Stimulated activated CD4-positive, alpha-beta T cell treated with anti-CD3 and anti-CD28 coated beads, Interleukin-2, amount 100 ng/mL, for 24 hours (primary cell): ENCODE results near the gene KCNN3.

Experiments used
- DNase-seq, 2 donors: peaks; one replicate each; pipeline ENCODE4 v3.0.0-alpha.2; 2020

KCNN3 gene

DNA sequence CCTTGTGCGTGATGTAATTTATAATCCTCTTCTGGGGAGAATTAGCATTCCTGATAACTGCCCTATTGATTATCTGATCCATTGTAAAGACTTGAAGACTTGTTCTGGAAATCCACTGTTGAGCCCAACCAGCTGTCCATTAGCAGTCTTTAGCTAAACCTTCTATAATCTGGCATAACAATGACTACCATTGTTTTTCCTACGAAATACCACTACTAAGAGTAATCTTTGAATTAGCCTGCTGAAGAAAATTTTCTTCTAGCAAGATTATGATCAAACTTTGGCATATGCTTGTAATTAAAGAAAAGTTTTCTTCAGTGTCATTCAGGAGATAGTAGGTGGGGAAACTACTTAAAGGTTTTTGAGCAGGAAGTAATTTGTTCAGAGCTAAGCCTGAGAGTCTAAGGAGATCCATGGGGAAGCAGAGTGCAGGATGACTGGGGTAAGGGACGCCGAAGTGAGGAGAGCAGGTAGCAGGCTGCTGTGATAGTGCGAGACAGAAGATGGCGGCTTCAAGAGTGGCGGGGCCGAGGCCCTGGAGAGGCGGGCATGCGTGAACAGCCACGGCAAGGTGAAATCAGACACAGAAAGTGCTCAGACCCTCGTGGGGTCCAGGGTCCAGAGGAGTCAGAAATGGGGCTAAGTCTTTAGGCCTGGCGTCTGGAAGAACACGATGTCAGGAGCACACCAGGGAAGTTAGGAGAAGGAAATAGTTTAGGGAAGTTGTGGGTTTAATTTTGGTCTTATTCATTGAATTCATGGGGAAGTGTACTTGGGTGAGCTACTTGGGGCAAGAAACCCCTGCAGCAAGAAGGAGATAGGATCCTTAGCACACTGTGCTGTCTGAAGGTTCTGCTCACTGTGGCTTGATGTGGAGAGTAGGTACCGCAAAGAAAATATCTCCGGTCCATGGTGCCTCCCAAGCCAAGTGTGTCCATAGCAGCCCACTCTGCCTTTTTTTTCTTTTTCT, 149.5 kb downstream of the KCNN3 start:
- DNase-seq = no peak

DNA sequence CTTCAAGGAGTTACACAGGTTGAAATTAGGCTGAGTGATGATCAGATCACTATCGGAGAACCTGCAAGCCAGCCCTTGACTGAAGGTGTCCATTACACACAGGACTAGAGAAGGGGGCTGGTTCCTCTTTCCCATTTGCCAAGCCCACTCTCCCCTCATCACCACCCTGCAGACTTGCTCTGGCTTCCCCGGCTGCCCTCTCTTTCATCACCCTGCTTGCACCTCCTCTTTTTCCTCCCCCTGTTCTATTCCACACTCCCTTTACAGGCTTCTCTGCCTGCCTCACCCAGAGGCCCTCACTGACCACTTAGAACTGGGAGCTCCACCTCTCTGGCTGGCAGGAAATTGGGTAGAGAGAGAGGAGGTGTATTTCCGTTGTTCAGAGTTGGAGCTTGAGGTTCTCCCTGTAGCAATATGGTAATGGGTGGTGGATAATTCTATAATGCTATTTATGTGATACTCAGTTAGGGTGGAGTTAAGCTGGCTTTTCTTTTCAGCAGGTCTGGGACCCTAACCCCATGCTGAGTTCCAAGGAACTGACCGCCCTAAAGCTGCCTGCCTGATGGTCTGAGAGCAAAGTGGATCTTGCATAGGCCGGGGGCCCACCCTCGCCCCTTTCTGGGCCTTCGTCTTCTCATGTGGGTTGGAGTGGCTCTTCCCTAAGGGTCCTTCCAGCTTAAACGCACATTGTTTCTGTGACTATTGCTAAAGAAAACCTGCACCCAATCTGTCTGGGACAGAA, 150.3 kb downstream of the KCNN3 start:
- no peak for DNase-seq

DNA sequence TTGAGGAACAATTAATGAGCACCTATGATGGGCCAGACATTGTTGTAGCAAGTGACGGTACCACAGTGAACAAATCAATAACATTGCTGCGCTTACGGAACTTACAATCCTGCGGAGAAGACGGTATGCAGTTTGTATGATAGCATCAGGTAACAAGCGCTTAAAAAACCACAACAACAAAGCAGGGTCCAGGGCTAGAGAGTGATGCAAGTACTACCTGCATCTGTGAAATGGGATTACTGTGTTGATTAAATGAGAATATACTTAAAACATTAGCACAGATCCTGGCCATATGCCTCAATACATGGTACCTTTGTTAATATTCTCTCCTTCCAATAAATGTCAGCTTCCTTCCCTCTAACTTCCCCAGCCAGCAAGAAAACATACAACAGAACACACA, 151.5 kb downstream of the KCNN3 start:
- no peak for DNase-seq

DNA sequence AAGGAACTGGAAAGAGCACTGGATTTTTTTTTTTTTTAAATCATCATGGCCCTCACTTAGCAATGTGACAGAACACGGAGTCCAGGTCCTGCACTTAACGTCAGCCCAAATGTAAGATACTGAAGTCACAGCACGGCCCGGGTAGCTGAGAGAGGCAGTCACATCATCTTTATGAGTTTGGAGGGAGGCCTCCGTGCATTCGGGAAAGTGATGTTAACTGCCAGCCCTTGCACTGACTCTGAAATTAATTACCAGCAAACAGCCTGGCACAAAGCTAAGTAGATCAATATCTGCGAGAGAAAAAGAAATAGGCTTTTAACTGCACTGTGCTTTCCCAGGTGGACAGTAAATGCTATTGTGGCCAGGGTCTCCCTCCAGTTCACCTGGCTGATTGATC, 152.6 kb downstream of the KCNN3 start:
- no peak for DNase-seq

DNA sequence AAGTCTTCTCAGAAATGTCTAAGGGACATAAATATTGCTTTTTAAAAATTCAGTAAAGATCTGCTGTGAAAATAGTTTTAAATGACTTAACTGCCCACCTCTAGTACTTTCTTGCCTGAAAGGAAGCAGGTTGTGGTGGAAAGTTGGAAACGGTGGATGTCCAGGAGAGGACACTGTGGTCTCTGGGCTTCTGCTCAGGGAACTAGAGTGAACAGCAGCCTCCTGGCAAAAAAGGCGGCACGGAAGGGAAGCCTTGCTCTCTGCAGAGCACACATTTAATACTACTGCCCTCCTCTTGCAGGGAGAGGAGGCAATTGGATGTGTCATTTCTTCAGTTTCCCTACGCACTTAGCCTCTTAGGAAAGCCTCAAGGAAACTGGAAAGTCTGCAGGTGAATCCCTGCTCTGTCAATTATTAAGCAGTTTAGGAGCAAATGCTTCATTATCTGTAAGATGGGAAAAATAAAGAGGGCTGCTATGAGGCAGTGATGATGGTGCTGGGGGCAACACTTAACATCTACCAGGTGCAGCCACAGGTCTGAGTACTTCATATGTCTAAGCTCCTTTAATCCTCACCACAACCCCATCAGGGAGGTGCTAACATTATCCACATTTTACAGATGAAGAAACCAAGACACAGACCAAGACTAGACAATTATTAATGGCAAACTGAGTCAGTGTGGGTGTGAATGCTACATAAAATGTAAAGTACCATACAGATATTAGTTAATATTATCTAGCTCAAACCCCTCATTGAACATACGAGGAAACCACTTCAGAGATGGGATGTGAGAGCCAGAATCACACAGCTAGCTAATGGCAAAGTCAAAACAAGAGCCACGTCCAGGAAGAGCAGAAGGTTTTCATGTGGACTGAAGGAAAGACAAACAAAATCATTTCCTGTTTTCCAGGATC, 153.2 kb downstream of the KCNN3 start:
- no peak for DNase-seq

DNA sequence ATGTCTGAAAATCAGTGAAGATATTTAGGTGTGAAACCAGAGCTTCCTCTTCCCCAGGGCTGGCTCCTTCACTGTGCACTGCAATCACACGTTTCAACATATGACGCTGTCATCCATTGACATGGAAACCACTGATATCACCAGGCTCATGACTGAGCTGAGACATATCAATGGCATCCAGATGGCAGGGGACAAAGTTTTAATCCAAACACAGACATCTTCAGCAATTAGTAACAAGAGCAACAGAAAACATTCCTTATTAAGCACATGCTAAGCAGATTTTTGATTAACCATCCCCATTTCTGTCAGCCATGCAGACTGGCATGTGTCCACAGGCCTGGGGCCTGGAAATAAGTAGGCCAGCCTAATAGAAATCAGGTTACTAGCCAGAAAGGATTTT, 154.1 kb downstream of the KCNN3 start:
- DNase-seq = no peak

DNA sequence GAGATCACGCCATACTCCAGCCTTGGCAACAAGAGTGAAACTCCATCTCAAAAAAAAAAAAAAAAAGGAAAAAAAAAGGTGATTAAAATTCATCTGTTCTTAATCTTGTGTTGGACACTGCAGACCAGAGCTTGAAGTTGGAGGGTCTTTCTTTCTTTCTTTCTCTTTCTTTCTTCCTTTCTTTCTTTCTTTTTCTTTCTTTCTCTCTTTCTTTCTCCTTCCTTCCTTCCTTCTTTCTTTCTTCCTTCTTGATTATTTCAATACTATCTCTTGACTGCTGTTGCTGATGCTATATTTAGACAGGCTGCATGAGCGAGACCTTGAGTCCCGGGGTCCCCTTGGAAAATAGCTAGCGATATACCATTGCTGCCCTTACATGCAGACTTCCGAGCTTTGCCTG, 154.7 kb downstream of the KCNN3 start:
- no peak for DNase-seq

DNA sequence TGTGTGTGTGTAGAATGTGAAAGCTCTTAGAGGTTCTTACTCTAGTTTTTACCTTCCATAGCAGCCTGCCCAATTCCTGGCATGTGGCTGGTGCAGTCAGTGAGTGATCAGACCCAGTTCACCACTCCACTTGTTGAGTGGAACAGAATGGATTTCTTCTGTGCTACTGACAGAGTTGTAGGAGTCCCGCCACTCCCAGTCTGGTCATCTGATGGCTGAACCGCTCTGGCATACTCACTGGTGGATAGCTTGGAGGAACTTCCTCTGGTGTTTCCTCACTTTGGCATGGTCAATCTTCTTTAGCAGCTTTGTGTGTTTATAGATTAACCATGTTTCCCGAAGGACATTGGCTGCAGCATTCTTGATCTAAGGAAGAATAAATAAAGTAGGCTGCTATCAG, 155.4 kb downstream of the KCNN3 start:
- DNase-seq = no peak

DNA sequence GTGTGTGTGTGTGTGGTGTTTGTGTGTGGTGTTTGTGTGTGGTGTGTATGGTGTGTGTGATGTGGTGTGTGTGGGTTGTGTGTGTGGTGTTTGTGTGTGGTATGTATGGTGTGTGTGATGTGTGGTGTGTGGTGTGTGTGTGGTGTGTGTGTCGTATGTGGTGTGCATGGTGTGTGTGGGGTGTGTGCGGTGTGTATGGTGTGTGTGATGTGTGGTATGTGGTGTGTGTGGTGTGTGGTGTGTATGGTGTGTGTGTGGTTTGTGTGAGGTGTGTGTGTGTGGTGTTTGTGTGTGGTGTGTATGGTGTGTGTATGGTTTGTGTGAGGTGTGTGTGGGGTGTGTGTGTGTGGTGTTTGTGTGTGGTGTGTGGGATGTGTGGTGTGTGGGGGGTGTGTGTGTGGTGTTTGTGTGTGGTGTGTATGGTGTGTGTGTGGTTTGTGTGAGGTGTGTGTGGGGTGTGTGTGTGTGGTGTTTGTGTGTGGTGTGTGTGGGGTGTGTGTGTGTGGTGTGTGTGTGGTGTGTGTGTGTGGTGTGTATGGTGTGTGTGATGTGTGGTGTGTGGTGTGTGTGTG, 155.9 kb downstream of the KCNN3 start:
- DNase-seq = no peak

DNA sequence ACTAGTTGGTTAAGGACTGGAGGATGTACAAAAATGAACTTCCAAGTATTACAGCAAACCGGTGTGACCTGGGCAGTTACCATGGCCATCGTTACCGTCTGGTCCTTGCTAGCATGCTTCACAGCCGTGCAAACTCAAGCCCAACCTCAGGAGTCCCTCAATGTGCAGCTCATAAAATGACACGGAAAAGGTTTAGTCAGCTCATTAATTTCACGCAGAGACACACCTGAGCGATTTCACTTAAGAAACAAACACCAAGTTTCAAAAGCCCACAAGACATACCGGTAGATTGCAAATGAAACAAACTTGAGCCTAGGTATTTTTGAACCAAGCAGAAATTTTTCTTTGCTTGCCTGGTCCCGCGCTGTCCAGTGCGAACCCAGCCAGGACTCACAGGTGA, 157.1 kb downstream of the KCNN3 start:
- DNase-seq = no peak

DNA sequence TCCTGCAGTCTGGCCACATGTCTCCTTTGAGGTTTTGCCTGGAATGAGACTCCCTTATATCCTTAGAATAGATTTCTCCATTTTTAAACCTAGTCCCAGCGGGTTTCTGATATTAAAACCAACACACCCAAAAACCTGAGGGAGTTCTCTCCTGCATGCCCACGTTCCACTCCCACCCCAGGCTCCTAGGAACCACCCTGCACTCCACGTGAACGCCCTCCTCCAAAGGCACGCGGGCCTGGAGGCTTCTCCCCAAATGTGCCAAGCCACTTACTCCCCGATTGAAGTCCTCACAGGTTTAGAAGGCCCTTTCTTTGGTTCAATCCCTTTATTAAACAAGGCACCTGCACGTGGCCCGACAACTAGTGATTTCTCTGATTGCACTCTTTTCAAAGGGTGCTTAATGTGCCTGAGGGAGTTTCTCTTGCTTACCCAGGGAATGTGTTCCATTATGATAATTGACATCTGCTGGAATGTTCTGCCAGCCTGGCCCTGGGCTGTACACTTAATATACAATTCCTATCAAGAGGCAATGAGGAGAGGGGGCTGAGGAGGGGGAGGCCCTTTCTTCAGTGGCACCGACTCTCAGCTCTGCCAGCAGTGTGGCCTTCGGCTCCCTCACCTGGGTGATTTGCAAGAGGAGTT, 157.8 kb downstream of the KCNN3 start:
- DNase-seq = no peak

DNA sequence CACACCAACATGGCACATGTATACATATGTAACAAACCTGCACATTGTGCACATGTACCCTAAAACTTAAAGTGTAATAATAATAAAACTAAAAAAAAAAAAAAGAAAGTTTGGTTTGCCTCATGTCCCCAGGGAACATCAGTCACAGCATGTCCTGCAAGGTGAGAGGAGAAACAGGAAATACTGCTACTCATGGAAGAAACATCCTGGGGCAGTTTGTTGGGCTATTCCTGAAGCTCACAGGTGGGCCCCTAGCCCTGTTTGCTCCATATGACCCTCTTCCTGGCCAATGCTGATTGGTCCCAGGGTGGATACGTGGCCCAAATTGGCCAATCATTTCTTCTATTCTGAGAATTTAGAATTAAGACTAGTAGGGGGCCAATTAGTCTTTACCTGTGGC, 158.7 kb downstream of the KCNN3 start:
- DNase-seq = no peak

DNA sequence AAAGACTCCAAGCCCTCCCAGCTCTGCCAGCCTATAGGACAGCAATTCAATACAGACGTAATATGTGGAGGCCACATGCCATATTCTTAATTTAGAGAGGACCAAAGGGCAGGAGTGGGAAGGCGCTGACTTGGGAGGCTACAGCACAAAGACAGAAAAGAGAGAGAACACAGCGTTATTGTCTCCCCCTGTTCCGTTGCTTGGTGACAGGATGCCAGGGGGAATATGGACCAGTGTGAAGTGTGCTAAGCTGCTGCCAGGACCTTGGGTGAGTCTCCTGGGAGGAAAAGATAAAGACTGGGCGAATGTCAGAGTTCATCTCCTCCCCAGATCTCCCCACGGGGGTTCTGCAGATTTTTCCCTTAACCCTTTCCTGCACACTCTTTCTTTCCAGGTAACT, 160.0 kb downstream of the KCNN3 start:
- DNase-seq = no peak

DNA sequence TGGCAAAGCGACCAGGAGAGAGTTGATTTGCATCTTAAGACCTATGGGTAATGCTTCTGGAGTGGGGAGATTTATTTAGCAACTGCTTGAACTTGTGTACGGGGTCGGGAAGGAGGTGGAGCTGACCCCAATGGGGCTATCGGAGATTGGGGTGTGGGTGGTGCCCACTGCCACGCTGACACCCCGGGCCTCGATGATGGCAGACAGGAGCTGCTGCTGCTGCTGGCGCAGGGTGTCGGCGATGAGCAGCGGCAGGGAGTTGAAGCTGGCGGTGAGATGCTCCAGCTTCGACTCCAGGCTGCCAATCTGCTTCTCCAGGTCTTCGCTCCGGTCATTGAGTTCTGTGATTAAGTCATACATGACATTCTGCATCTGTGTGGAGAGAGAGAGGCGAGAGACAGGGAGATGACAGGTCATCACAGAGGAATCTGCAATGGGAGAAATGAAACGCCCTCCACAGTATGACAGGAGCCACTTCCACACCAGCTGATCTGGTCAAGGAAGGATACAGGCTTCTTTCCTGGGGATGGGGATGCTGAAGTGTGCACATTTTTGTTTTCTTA, 162.1 kb downstream of the KCNN3 start:
- no peak for DNase-seq

DNA sequence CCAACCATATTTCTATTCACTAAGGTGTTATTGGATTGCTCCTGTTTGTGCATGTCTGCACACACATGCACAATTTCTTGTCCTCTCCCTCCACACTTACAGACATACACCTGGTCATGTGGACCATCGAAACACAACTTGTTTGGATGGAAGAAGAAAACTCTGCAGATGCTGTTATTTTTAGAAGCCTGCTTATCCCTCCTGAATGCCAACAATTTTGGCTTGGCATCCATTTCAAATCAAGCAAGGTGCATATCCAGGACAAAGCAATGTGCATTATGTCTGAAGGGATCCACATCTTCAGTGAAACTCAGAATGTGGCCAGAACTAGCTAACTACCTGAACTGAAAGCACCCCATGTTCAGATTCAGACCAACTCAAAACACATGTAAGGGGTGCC, 163.2 kb downstream of the KCNN3 start:
- DNase-seq = no peak

DNA sequence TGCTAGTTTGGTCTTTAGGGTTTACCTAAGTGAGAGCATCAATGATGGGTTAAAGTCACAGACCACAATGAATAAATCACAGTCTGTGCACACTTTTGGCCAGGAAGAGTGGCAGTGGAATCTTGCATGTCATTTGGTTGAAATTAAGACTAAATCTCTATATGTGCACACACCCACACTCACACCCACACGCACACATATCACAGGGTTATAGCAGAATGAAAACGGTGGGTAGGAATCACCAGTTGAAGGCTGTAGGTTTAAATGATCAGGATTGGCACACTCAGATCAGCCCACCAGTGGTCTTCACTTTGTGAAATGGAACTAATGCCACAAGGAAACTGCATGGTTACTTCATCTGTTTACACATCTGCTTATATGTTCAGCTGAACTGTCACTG, 164.5 kb downstream of the KCNN3 start:
- no peak for DNase-seq

DNA sequence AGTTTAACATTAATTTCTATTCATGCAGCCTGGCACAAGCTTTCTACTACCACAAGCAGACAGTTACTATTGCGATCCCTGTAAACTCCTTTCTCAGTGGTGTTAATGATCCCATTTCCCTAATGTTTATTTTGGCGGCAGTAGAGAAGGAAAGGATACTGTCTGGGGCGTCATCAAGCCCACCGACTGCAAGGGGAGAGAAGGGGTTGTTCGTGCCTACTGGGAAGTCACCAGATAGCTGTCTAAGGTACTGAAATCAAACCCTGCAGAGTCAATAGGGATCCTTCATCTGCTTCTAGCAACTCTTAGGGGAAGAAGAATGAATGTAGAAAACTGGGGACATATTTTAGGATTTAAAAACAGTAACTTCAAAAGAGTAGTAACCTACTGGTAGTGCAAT, 166.9 kb downstream of the KCNN3 start:
- DNase-seq = no peak

DNA sequence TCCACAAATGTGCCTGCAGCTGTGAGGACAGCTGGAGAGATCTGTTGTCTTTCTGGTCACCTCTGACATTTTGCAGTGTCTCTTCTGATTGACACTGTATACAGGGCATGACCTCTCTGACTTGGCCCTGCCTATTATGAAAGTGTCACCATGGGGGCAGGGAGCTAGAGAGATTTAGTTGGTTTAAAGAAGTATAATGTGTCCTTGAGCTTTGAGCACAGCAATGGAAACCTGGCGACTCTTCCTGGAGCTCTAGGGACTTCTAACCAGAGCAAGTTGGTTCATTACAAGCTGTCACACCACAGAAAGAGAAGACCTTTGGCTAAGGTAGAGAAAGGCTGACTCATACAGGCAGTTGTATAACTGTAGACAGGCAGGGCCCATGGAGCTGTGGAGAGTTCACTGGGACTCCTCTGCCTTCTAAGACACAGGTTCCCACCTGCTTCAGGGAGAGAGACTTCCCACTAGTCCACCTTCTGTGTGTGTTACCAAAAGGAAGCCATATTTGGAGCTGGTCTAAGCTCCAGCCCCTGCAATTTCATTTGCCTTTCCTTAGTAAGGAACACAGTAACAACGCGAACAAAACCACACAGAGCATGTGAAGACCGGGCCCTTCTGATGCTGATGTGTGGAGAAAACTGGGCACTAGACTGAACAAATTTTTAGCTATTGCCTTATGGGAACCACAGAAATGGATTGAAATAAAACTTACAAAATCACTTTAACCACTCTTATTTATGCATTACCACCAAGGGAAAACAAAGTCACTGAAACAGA, 171.6 kb downstream of the KCNN3 start:
- DNase-seq = no peak

DNA sequence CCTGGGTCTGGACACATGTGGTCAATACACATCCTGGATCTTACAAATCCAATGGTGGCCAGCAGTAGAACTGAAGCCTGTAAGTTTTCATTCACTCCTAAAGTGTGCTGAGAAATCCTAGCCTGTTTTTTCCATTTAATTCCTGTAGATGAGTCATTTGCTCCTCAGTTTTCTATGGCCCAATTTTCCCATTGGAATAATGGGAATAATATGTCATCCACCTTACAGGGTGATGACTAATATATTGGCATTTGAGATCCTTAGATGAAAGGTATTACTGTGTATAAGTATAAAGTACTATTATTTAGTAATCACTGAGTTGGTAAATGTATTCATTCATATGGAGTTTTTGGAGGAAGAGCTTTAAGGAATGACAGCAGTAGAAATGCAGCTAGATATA, 172.4 kb downstream of the KCNN3 start:
- DNase-seq = no peak

DNA sequence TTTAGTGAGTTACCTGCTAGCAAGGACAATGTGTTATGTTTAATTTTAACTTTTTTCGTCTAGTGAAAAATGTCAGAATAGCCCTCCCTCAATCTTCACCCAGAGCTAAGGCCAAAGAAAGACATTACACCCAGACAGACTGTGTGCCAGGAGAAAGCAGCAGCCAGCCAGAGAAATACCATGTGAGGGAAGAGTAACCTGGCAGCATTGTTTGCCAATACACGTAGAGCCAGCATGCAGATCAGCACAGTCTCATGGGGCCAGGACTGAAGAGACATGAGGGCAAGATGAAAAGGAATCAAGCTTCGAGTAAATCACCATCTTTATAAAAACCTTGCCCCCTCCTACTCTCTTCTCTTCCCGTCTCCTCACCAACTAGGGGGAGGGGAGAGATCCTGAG, 173.6 kb downstream of the KCNN3 start:
- no peak for DNase-seq

DNA sequence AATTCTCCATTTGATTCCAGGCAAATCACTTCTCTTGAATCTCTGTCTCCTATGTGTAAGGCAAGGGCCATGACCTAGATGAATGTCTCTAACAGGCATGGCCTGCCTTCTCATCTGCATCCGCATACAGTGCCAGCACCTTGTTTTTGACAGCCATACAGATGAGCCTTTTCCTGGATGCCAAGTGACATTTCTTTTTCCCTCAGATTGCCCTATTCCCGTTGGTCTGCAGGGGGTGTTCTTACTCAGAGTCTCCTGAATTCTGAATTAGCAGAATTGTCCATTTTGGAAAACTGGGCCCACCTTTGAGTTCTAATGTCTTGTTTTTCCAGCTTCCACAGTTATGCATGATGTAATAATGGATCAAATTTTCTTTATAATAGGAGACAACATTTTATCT, 174.1 kb downstream of the KCNN3 start:
- DNase-seq = no peak
